Tibial nerve (tissue), 4 donors: Measurements from ENCODE around the gene WDR1.

Experiments
- EP300 ChIP-seq, 2 donors: sonication (generic); formaldehyde crosslinking; IDR thresholded peaks; one replicate each; pipeline ENCODE4 v1.6.1; 2017; ENCODE audit warnings: antibody characterized with exemption in 2 of 2, mild to moderate bottlenecking in 1 of 2
- POLR2A ChIP-seq, 2 donors: fragments of 450-650 bp; IDR thresholded peaks; one replicate each; pipeline ENCODE4 v1.6.1; 2017; ENCODE audit warnings: antibody characterized with exemption in 2 of 2, mild to moderate bottlenecking in 2 of 2, moderate library complexity in 2 of 2
- TF ChIP-seq, protein P1 (sequence below), 5 experiments: fragments of 200-600 bp in 3 of 5; fragments of 450-650 bp in 2 of 5; sonication (generic) in 3 of 5; IDR thresholded peaks; one replicate each; pipeline ENCODE4 v1.5.1; 2016 to 2019; ENCODE audit warnings: antibody characterized with exemption in 5 of 5, mild to moderate bottlenecking in 3 of 5, moderate library complexity in 2 of 5

DNA sequence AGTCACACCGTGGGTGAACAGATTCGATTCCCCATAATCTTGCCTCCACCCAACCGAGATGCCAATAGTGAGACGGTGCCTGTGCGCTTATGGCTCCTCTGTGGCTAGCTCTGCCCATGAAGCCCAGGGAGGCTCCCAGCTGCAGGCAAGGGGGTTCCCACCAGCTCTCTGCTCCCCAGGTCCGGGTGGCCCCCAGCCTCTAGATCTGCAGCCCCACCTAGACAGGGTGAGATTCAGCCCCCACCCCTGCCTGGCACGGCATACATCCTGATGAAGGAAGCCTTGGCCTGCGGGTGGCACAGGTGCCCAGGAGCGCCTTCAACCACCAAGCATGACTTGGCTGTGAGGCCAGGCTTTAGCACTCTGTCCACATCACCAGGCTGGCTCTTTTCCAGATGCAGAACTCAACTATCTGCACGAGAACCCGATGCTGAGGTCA is 40.6 kb downstream of the WDR1 start:
- TF ChIP-seq, protein P1, sequence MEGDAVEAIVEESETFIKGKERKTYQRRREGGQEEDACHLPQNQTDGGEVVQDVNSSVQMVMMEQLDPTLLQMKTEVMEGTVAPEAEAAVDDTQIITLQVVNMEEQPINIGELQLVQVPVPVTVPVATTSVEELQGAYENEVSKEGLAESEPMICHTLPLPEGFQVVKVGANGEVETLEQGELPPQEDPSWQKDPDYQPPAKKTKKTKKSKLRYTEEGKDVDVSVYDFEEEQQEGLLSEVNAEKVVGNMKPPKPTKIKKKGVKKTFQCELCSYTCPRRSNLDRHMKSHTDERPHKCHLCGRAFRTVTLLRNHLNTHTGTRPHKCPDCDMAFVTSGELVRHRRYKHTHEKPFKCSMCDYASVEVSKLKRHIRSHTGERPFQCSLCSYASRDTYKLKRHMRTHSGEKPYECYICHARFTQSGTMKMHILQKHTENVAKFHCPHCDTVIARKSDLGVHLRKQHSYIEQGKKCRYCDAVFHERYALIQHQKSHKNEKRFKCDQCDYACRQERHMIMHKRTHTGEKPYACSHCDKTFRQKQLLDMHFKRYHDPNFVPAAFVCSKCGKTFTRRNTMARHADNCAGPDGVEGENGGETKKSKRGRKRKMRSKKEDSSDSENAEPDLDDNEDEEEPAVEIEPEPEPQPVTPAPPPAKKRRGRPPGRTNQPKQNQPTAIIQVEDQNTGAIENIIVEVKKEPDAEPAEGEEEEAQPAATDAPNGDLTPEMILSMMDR (IDR thresholded peaks at IDR 0.05) = no peak
- TF ChIP-seq POLR2A (IDR thresholded peaks at IDR 0.05) (no peak), EP300 (IDR thresholded peaks at IDR 0.05) (no peak)
